Chondrocyte (in vitro differentiated cells): Measurements from ENCODE around the gene PPIL4. TPM values are rescaled to one million over a fixed set of nuclear protein-coding genes. Genes with fewer than 3 reads are reported as not detected.

Source experiments
- DNase-seq: peaks from one replicate; pipeline ENCODE4 v3.0.0; 2021; ENCODE audit warnings: mixed read lengths, low spot score
- H3K27ac Mint-ChIP-seq: one replicate; pipeline ENCODE4 v1.8.0; 2021; ENCODE audit warnings: mild to moderate bottlenecking, moderate library complexity, mixed read lengths; ENCODE audit not compliant: unreplicated experiment
- H3K27me3 Mint-ChIP-seq: 2 replicates; pipeline ENCODE4 v1.8.0; 2021; ENCODE audit warnings: low read depth, mixed read lengths
- H3K36me3 Mint-ChIP-seq: 2 replicates; pipeline ENCODE4 v1.8.0; 2021; ENCODE audit warnings: low read depth, mixed read lengths
- H3K4me1 Mint-ChIP-seq: 2 replicates; pipeline ENCODE4 v1.8.0; 2021; ENCODE audit warnings: low read depth, mild to moderate bottlenecking, mixed read lengths
- H3K4me3 Mint-ChIP-seq: one replicate; pipeline ENCODE4 v1.8.0; 2021; ENCODE audit warnings: mild to moderate bottlenecking, moderate library complexity, mixed read lengths; ENCODE audit not compliant: unreplicated experiment
- H3K9me3 Mint-ChIP-seq: 2 replicates; pipeline ENCODE4 v1.8.0; 2021; ENCODE audit warnings: low read depth, mixed read lengths
- CTCF ChIP-seq: fragments of 200-600 bp; sonication (generic); IDR thresholded peaks from 2 replicates; pipeline ENCODE4 v1.5.0; 2021; ENCODE audit warnings: antibody characterized with exemption, mild to moderate bottlenecking, moderate library complexity
- total RNA-seq: library from RNA; stranded (reverse); gene quantifications from 3 replicates; pipeline ENCODE4 v1.2.1, GENCODE V29; 2021

PPIL4 gene
- total RNA-seq, 1 donor from 2014 or later: 30.0 TPM

GRCh38 chr6:149529650-149530049 lies 16.2 kb downstream of the PPIL4 start:
- Mint-ChIP-seq H3K9me3 (no peaks in the 10 kb centered on the region), H3K4me3 (no peak overlapping the region), H3K27me3 (no peaks in the 10 kb centered on the region), H3K4me1 (no peaks in the 10 kb centered on the region), H3K36me3 (peaks cover 18% of the 10 kb centered on the region), H3K27ac (no peak overlapping the region)
- TF ChIP-seq CTCF: no peak
- no peak for DNase-seq

DNA sequence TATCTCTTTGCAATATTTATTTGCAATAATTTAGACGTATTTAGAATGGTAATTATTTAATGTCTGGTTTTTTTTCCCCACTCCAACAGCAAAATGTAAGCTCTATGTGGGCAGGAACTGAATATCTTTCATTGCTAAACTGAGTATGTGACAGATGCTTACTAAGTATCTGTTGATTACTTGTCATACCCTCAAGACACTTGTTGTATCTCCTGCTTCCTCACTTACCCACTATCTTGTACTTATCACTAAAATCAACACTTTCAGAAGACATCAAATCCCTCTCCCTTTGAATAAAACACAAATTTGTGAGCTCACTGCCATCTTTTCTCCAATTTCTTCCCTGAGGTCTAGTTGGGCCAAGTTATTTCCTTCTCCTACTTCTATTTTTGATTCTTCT lies 30.3 kb downstream of the PPIL4 start:
- no peak overlapping the region for H3K4me3 Mint-ChIP-seq
- H3K27ac Mint-ChIP-seq: no peak overlapping the region
- TF ChIP-seq CTCF: no peak
- peaks cover 16% of the 10 kb centered on the region for H3K4me1 Mint-ChIP-seq
- no peaks in the 10 kb centered on the region for H3K27me3 Mint-ChIP-seq
- no peak for DNase-seq
- H3K36me3 Mint-ChIP-seq: peaks cover 6% of the 10 kb centered on the region
- no peaks in the 10 kb centered on the region for H3K9me3 Mint-ChIP-seq

GRCh38 chr6:149513915-149514314 lies 31.9 kb downstream of the PPIL4 start:
- Mint-ChIP-seq H3K27ac (no peak overlapping the region), H3K27me3 (no peaks in the 10 kb centered on the region), H3K36me3 (peaks cover 4% of the 10 kb centered on the region), H3K9me3 (no peaks in the 10 kb centered on the region), H3K4me1 (peaks cover 22% of the 10 kb centered on the region), H3K4me3 (no peak overlapping the region)
- no peak for TF ChIP-seq CTCF
- no peak for DNase-seq

DNA sequence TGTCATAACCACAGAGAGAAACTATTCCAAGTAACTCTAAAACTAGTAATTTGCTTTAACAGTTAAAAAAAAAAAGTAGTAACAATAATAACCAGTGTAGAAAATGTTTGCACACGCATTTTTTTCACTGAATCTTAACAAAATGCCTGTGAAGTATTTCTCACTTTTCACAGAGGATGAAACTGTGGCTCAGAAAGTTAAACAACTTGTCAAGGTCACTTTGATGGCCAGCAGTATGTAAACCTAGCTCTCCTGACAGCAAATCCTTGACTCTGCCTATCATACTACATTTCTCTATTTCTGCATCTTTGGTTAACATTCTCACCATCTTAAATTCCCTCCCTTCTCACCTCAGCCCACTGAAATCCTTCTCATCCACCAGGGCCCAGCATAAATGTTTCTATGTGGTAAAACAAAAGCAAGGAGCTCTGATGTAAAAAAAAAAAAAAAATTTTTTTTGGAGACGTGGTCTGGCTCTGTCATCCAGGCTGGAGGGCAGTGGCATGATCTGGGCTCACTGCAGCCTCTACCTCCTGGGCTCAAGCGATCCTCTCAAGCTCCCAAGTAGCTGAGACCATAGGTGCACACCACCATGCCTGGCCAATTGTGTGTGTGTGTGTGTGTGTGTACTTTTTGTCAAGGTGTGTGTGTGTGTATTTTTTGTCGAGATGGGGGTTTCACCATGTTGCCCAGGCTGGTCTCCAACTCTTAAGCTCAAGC lies 34.9 kb downstream of the PPIL4 start:
- Mint-ChIP-seq H3K9me3 (no peaks in the 10 kb centered on the region), H3K36me3 (peaks cover 5% of the 10 kb centered on the region), H3K4me1 (peaks cover 17% of the 10 kb centered on the region), H3K4me3 (no peak overlapping the region), H3K27me3 (no peaks in the 10 kb centered on the region), H3K27ac (no peak overlapping the region)
- no peak for DNase-seq
- no peak for TF ChIP-seq CTCF

DNA sequence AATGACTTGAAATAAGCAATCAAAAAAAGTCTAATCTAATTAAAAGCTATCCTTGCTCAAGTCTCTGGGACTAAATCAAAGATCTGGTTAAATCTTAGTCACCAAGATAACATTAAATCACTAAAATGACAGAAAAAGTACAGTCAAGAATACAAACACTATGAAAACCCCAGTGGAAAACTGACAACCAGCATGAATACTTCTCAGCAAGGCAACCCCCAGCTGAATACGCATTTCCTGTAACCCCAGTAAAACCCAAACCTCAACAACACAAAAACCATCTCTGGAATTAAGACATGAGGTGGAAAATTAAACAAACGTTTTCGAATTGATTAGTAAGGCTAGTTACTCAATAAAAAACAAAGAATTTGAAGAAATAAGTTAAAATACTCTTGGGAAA lies 37.4 kb downstream of the PPIL4 start:
- Mint-ChIP-seq H3K36me3 (peaks cover 15% of the 10 kb centered on the region), H3K27ac (peak overlapping the region; percentile 36), H3K27me3 (no peaks in the 10 kb centered on the region), H3K4me3 (no peak overlapping the region), H3K4me1 (peaks cover 14% of the 10 kb centered on the region), H3K9me3 (no peaks in the 10 kb centered on the region)
- no peak for DNase-seq
- TF ChIP-seq CTCF: no peak
